Sigmoid colon (tissue), 4 donors: ENCODE results near the gene FOXP1.

Experiments used
- CTCF ChIP-seq, 4 experiments: fragments of 450-650 bp in 3 of 4; fragments of 200-600 bp in 1 of 4; IDR thresholded peaks; one replicate each; pipeline ENCODE4 v1.5.1; 2016 to 2019; ENCODE audit warnings: antibody characterized with exemption in 4 of 4, mild to moderate bottlenecking in 3 of 4, moderate library complexity in 2 of 4
- EP300 ChIP-seq, 4 donors: sonication (generic); formaldehyde crosslinking; IDR thresholded peaks; one replicate each; pipeline ENCODE4 v1.6.1; 2017; ENCODE audit warnings: antibody characterized with exemption in 4 of 4
- POLR2A ChIP-seq, 2 donors: fragments of 450-650 bp; IDR thresholded peaks; one replicate each; pipeline ENCODE4 v1.6.1; 2016; ENCODE audit warnings: antibody characterized with exemption in 2 of 2, mild to moderate bottlenecking in 2 of 2, moderate library complexity in 2 of 2
- POLR2AphosphoS5 ChIP-seq, 4 donors: sonication (generic); formaldehyde crosslinking; IDR thresholded peaks; one replicate each; pipeline ENCODE4 v1.6.1; 2017; ENCODE audit warnings: antibody characterized with exemption in 4 of 4

- TF ChIP-seq CTCF (IDR thresholded peaks at IDR 0.05) (no peak), POLR2A (IDR thresholded peaks at IDR 0.05) (no peak), POLR2AphosphoS5 (IDR thresholded peaks at IDR 0.05) (no peak), EP300 (IDR thresholded peaks at IDR 0.05) (no peak)
These were observed 533.4 kb downstream of the FOXP1 start for GRCh38 chr3:71050166-71050537.
